Measurements from ENCODE around the gene YIPF5. TPM values are rescaled to one million over a fixed set of nuclear protein-coding genes. Genes with fewer than 3 reads are reported as not detected.

YIPF5 gene
- total RNA-seq, 2 experiments from 2014 or later, result 44.6 to 46.2 TPM

Other genes with a start within 250 kb of the YIPF5 start
- gene KCTD16, start 214 bp upstream of the YIPF5 start, total RNA-seq, result under 1 TPM; 0.08 to 0.15 TPM

All from activated CD4-positive, alpha-beta T cell treated with anti-CD3 and anti-CD28 coated beads, Interleukin-2, amount 10 ng/mL, durations not matched to agents 7 days and 5 days (primary cell).